HG03060 (cell line): ENCODE data around the gene GPC6.
A peak's percentile ranks its signal among the peaks of the same experiment; 100 is the strongest.

ENCODE experiments used
- ATAC-seq: cut with Tn5 transposase; IDR thresholded peaks from one replicate; pipeline ENCODE4 v1.9.1; 2021; ENCODE audit warnings: low read depth, moderate number of reproducible peaks; ENCODE audit not compliant: unreplicated experiment

GPC6 gene

GRCh38 chr13:93789058-93789457 is 562.5 kb downstream of the GPC6 start:
- ATAC-seq: no peak

- ATAC-seq: peak; percentile 85
Observed at GRCh38 chr13:93794197-93794885, 567.7 kb downstream of the GPC6 start.

- peak; percentile 39 for ATAC-seq
Observed at GRCh38 chr13:93797463-93797862, 570.9 kb downstream of the GPC6 start.

GRCh38 chr13:93800342-93800741 is 573.7 kb downstream of the GPC6 start:
- ATAC-seq: no peak

- ATAC-seq: no peak
Observed at GRCh38 chr13:93805736-93806135, 579.1 kb downstream of the GPC6 start.

- no peak for ATAC-seq
Observed at GRCh38 chr13:93806861-93807260, 580.3 kb downstream of the GPC6 start.

- no peak for ATAC-seq
Observed at GRCh38 chr13:93810264-93810663, 583.7 kb downstream of the GPC6 start.

- no peak for ATAC-seq
Observed at GRCh38 chr13:93811071-93811737, 584.6 kb downstream of the GPC6 start.

- no peak for ATAC-seq
Observed at GRCh38 chr13:93811738-93812112, 585.1 kb downstream of the GPC6 start.

GRCh38 chr13:93814658-93815057 is 588.1 kb downstream of the GPC6 start:
- ATAC-seq: no peak

GRCh38 chr13:93818345-93818744 is 591.7 kb downstream of the GPC6 start:
- no peak for ATAC-seq

GRCh38 chr13:93819331-93819890 is 592.8 kb downstream of the GPC6 start:
- ATAC-seq: no peak

- no peak for ATAC-seq
Observed at GRCh38 chr13:93824286-93824685, 597.7 kb downstream of the GPC6 start.

GRCh38 chr13:93834051-93834450 is 607.4 kb downstream of the GPC6 start:
- no peak for ATAC-seq

- ATAC-seq: no peak
Observed at GRCh38 chr13:93843082-93843481, 616.5 kb downstream of the GPC6 start.

GRCh38 chr13:93847162-93847561 is 620.6 kb downstream of the GPC6 start:
- ATAC-seq: no peak

- no peak for ATAC-seq
Observed at GRCh38 chr13:93848247-93848646, 621.6 kb downstream of the GPC6 start.

- no peak for ATAC-seq
Observed at GRCh38 chr13:93851236-93851635, 624.6 kb downstream of the GPC6 start.

- no peak for ATAC-seq
Observed at GRCh38 chr13:93853912-93854311, 627.3 kb downstream of the GPC6 start.

GRCh38 chr13:93857126-93857525 is 630.5 kb downstream of the GPC6 start:
- no peak for ATAC-seq

GRCh38 chr13:93859716-93860115 is 633.1 kb downstream of the GPC6 start:
- no peak for ATAC-seq

GRCh38 chr13:93861818-93862217 is 635.2 kb downstream of the GPC6 start:
- no peak for ATAC-seq
